Transverse colon (tissue), 4 donors: ENCODE data around the gene SPIB. TPM values are rescaled to one million over a fixed set of nuclear protein-coding genes. Genes with fewer than 3 reads are reported as not detected.
A peak's percentile ranks its signal among the peaks of the same experiment; 100 is the strongest.

ENCODE experiments used
- DNase-seq: peaks from one replicate; pipeline ENCODE4 v3.0.0-alpha.2; 2019
- H3K27ac ChIP-seq, 4 donors: fragments of 200-600 bp; sonication (generic); 2 replicates each; pipeline ENCODE4 v1.5.1; 2016 to 2018; ENCODE audit warnings: inconsistent platforms in 4 of 4
- H3K27me3 ChIP-seq: fragments of 200-600 bp; sonication (generic); 2 replicates; pipeline ENCODE4 v1.5.1; 2017; ENCODE audit warnings: inconsistent platforms
- H3K36me3 ChIP-seq, 4 donors: fragments of 200-600 bp; sonication (generic); 2 replicates each; pipeline ENCODE4 v1.5.1; 2017 to 2019; ENCODE audit warnings: inconsistent platforms in 4 of 4
- H3K4me1 ChIP-seq, 4 donors: fragments of 200-600 bp; sonication (generic); 2 replicates each; pipeline ENCODE4 v1.5.1; 2017 to 2020; ENCODE audit warnings: inconsistent platforms in 4 of 4
- H3K4me3 ChIP-seq, 4 donors: fragments of 200-600 bp; sonication (generic); 1 replicate in 1 of 4; 2 replicates in 3 of 4; pipeline versions ENCODE4 v1.5.1 to v1.6.1; 2017 to 2019; ENCODE audit warnings: inconsistent platforms in 4 of 4
- H3K9me3 ChIP-seq, 2 donors: fragments of 200-600 bp; sonication (generic); 2 replicates each; pipeline ENCODE4 v1.5.1; 2017 to 2019; ENCODE audit warnings: inconsistent platforms in 2 of 2
- EP300 ChIP-seq: sonication (generic); formaldehyde crosslinking; IDR thresholded peaks from one replicate; pipeline ENCODE4 v1.6.1; 2017; ENCODE audit warnings: antibody characterized with exemption, low read depth
- POLR2A ChIP-seq: fragments of 450-650 bp; IDR thresholded peaks from one replicate; pipeline ENCODE4 v1.6.1; 2016; ENCODE audit warnings: antibody characterized with exemption, mild to moderate bottlenecking, moderate library complexity
- POLR2AphosphoS5 ChIP-seq, 3 donors: sonication (generic); formaldehyde crosslinking; IDR thresholded peaks; one replicate each; pipeline ENCODE4 v1.6.1; 2016; ENCODE audit warnings: antibody characterized with exemption in 3 of 3
- WGBS, 2 donors: methylation state at CpG; one replicate each; pipeline ENCODE4 v1.1.5; 2018; ENCODE audit warnings: low coverage in 1 of 2; 5-methylcytosine and 5-hydroxymethylcytosine counted together
- in situ Hi-C, 4 donors: fragments of 200-750 bp; cut with MboI; loops; one replicate each; pipeline versions ENCODE4 v1.15.0 to v1.15.1; 2017; ENCODE audit warnings: low sequenced_read_pairs in 3 of 4, low pct_ligation_motif_present in 1 of 4, low pct_unique_long_range_greater_than_20kb in 1 of 4
- intact Hi-C: fragments of 100-400 bp; cut with DNase I; formaldehyde crosslinking; loops from one replicate; pipeline ENCODE4 v1.15.1; 2023; ENCODE audit warnings: low total_unique reads
- total RNA-seq, 4 donors: library from RNA; depleted of rRNA; stranded (reverse); fragments of >200 nt; gene quantifications; one replicate each; pipeline ENCODE4 v1.1.0, GENCODE V29; 2016
- TF ChIP-seq, protein P1 (sequence below), 5 experiments: fragments of 200-600 bp in 3 of 5; fragments of 450-650 bp in 2 of 5; sonication (generic) in 3 of 5; IDR thresholded peaks; 1 replicate in 2 of 5; 2 replicates in 3 of 5; pipeline ENCODE4 v1.5.1; 2016 to 2017; ENCODE audit warnings: antibody characterized with exemption in 5 of 5, inconsistent platforms in 3 of 5, mild to moderate bottlenecking in 2 of 5, moderate library complexity in 1 of 5

SPIB gene
- 10 to 100 TPM; 45.7 to 56.8 (median 51.7) TPM for total RNA-seq

DNA sequence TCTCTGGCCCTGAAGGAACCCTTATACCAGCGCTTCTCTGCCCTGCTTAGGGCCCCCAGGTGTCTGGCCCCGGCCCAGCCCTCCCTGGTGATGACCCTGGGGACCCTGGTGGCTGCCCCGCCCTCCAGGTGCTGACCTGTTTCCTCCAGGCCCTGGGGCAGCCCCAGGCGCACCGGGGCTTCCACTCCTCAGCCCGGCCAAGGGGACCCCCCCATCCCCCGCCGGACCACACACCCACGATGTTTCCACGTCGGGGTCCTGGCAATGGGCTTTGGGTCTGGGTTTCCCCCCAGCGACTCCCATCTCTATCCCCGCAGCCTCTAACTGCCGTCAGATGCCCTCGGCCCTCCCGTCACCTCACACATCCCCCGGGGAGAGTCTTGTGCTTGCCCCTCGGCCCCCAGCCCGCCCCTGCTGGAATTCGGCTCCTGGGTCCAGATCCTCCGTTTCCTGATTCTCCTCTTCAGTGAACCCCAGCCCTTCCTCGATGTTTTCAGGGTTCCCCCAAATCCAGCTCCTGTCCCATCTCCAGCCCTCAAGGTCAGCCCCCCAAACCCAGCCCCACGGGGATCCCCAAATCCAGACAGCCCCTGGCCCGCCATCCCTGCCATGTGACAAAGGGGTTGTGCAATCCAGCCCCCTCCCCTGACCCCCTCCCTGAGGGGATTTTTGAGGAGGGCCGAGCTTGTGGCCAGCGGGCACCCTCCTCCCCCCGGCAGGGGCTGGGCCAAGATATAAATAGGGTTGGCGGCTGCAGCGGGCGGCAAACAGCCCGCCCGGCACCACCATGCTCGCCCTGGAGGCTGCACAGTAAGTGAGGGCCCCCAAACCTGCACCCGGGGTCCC lies at the start of gene SPIB:
SPIB (plus strand) TSS at position 763 of the 846 bp plus-strand sequence; CDS start at position 788, 25 bp downstream.
- WGBS, 2 donors, result 19% methylated on average over 29 of the region's 34 CpGs; no CpG with 5 or more reads in 1 of the 2 donors
- intact Hi-C loops, result no loop called here
- H3K9me3 ChIP-seq, result no peaks in the 10 kb centered on the region
- in situ Hi-C loops, result no loop called here
- peak within 1 kb of the TSS in 2 of 4 donors; percentile 18 to 51 for H3K27ac ChIP-seq
- H3K4me1 ChIP-seq, result peaks cover 3 to 35% (median 20%) of the 10 kb centered on the region in 4 donors
- peaks cover 62% of the 10 kb centered on the region for H3K27me3 ChIP-seq
- no peak for DNase-seq
- H3K4me3 ChIP-seq, result peak within 1 kb of the TSS in 2 of 4 donors; percentile 14 to 22
- peak; percentile 38 for TF ChIP-seq POLR2A
- no peak for TF ChIP-seq EP300
- no peaks in the 10 kb centered on the region for H3K36me3 ChIP-seq

DNA sequence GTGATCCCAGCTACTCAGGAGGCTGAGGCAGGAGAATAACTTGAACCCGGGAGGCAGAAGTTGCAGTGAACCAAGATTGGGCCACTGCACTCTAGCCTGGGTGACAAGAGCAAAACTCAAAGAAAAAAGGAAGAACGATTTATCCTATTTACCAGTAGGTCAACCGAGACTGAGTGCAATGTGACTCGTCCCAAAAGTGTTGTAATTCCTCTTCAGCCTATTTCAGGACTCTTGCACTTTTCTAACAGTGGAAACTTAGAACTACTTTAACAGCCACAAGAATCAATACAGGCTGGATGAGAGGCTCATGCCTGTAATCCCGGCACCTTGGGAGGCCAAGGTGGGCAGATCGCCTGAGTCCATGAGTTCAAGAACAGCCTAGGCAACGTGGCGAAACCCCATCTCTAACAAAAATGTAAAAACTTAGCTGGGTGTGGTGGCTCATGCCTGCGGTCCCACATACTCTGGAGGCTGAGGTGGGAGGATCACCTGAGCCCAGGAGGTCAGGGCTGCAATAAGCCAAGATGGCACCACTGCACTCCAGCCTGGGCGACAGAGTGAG lies 46.7 kb upstream of the SPIB start:
- Histone ChIP-seq H3K4me1 (peaks cover 3 to 11% (median 7%) of the 10 kb centered on the region in 4 donors), H3K9me3 (no peaks in the 10 kb centered on the region), H3K27me3 (no peaks in the 10 kb centered on the region), H3K27ac (no peak overlapping the region), H3K36me3 (no peaks in the 10 kb centered on the region), H3K4me3 (no peak overlapping the region)
- TF ChIP-seq EP300 (no peak), POLR2AphosphoS5 (IDR thresholded peaks at IDR 0.05) (no peak), POLR2A (no peak)
- TF ChIP-seq, protein P1, sequence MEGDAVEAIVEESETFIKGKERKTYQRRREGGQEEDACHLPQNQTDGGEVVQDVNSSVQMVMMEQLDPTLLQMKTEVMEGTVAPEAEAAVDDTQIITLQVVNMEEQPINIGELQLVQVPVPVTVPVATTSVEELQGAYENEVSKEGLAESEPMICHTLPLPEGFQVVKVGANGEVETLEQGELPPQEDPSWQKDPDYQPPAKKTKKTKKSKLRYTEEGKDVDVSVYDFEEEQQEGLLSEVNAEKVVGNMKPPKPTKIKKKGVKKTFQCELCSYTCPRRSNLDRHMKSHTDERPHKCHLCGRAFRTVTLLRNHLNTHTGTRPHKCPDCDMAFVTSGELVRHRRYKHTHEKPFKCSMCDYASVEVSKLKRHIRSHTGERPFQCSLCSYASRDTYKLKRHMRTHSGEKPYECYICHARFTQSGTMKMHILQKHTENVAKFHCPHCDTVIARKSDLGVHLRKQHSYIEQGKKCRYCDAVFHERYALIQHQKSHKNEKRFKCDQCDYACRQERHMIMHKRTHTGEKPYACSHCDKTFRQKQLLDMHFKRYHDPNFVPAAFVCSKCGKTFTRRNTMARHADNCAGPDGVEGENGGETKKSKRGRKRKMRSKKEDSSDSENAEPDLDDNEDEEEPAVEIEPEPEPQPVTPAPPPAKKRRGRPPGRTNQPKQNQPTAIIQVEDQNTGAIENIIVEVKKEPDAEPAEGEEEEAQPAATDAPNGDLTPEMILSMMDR (IDR thresholded peaks at IDR 0.05), result no peak
- intact Hi-C loops (no loop called here), in situ Hi-C loops (loop anchor here in 2 of 4 donors (5.0 to 25.0 kb wide), 2 partner anchors 85 to 90 kb away; no protein-coding TSS in a partner anchor)
- 84 to 85% methylated on average over 2 to 10 of the region's 10 CpGs for WGBS, 2 donors
- no peak for DNase-seq

DNA sequence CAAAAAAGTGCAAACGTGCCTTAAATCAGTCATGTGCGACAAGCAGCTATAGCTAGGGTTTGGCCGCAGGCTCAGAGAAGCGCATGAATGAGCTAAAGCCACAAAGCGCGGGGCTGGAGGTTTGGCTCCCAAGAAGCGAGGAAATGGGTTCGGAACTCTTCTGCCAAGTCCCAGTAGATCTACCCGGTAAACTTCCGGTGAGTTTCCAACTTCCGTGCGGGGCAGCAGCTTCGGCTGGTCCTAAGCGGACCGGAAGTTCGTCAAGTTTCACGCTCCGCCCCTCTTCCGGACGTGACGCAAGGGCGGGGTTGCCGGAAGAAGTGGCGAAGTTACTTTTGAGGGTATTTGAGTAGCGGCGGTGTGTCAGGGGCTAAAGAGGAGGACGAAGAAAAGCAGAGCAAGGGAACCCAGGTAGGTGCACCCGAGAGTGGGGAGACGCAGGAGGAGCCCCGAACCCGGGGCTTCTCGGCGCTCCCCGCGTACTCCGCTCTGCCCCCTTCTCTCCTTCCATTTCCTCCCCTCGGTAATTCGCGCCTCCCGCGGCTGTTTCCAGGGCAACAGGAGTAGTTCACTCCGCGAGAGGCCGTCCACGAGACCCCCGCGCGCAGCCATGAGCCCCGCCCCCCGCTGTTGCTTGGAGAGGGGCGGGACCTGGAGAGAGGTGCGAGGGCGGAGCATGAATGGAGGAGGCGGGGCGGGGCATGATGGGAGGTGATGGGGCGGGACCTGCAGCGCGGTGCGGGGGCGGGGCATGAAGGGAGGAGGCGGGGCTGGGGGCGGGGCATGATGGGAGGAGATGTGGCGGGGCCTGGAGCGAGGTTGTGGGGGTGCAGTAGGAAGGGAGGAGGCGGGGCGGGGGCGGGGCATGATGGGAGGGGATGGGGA lies 42.3 kb upstream of the SPIB start, which contains the start of gene NR1H2:
NR1H2 (plus strand) TSS at position 292 of the 885 bp plus-strand sequence. CDS start 1,149 bp downstream, outside the sequence.
- TF ChIP-seq POLR2AphosphoS5 (IDR thresholded peaks at IDR 0.05), result peak; percentile 68 to 94 (median 93)
- peak; percentile 88 for TF ChIP-seq POLR2A
- no peak for TF ChIP-seq EP300
- TF ChIP-seq, protein P1 (IDR thresholded peaks at IDR 0.05), result no peak
- Histone ChIP-seq H3K4me1 (peaks cover 3 to 12% (median 7%) of the 10 kb centered on the region in 4 donors), H3K27ac (peak within 1 kb of the TSS; percentile 97 to 99 (median 99)), H3K4me3 (peak within 1 kb of the TSS; percentile 79 to 97 (median 94)), H3K9me3 (no peaks in the 10 kb centered on the region), H3K27me3 (no peaks in the 10 kb centered on the region), H3K36me3 (peaks cover 0 to 36% (median 18%) of the 10 kb centered on the region in 4 donors)
- intact Hi-C loops, result no loop called here
- DNase-seq, result peak; percentile 97
- 1 to 2% methylated on average over 10 to 63 of the region's 67 CpGs for WGBS, 2 donors
- in situ Hi-C loops, result no loop called here

DNA sequence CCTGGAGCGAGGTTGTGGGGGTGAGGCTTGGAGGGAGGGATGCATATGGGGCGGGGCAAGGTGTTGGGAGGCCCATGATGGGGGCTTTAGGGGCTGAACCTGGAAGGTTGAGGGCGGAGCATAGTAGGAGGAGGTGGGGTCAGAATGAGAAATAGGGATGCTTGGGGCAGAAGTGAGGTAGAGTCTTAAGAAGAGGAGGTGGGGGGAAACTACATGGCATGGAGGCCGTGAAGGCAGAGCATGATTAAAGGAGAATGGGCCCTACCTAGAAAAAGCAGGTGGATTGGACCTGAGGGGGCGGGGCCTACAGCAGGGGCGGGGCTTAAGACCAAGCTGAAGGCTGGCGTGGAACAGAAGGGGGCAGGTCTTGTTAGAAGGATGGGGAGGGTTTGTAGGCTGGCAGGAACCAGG lies 41.7 kb upstream of the SPIB start:
- WGBS, 2 donors, result 45 to 52% methylated on average over 6 to 7 of the region's 7 CpGs
- H3K4me3 ChIP-seq, result peak overlapping the region in 2 of 4 donors; percentile 79 to 97

More for the DNA sequence above, 41.7 kb upstream of the SPIB start:
- Histone ChIP-seq H3K4me1 (peaks cover 3 to 12% (median 7%) of the 10 kb centered on the region in 4 donors), H3K36me3 (peaks cover 0 to 39% (median 18%) of the 10 kb centered on the region in 4 donors), H3K9me3 (no peaks in the 10 kb centered on the region), H3K27me3 (no peaks in the 10 kb centered on the region), H3K27ac (peak overlapping the region; percentile 97 to 99 (median 99))
- intact Hi-C loops, result no loop called here
- TF ChIP-seq POLR2A (no peak), EP300 (no peak), POLR2AphosphoS5 (IDR thresholded peaks at IDR 0.05) (no peak)
- TF ChIP-seq, protein P1 (IDR thresholded peaks at IDR 0.05), result no peak
- in situ Hi-C loops, result no loop called here
- DNase-seq, result peak; percentile 55
